CD4-positive, alpha-beta T cell (primary cell): ENCODE data around the gene ZMAT3. TPM values are rescaled to one million over a fixed set of nuclear protein-coding genes. Genes with fewer than 3 reads are reported as not detected.

ENCODE experiments used
- ATAC-seq: fragments of 200-7000 bp; cut with Tn5 transposase; one replicate; pipeline ENCODE4 v1.10.0; 2022; ENCODE audit warnings: mild to moderate bottlenecking; ENCODE audit not compliant: poor library complexity
- CTCF ChIA-PET: fragments of 350-600 bp; sonication (Branson Sonifier 250); formaldehyde crosslinking; loops from one replicate; lab custom pipeline; 2021; ENCODE audit warnings: antibody characterized with exemption, inconsistent platforms; lab: Charles Lee
- POLR2A ChIA-PET: fragments of 350-600 bp; sonication (Branson Sonifier 250); formaldehyde crosslinking; loops from one replicate; lab custom pipeline; 2021; ENCODE audit warnings: antibody characterized with exemption, inconsistent platforms; lab: Charles Lee
- DNase-seq, 14 experiments: peaks; one replicate each; pipeline ENCODE4 v3.0.0-alpha.2; 2013 to 2020; ENCODE audit warnings: mixed read lengths in 2 of 14
- H3K27ac ChIP-seq, 2 donors: one replicate each; pipeline versions ENCODE4 v1.5.1 to v1.7.0; 2013; ENCODE audit warnings: low read length in 2 of 2, low read depth in 1 of 2, mild to moderate bottlenecking in 1 of 2
- H3K27me3 ChIP-seq, 2 experiments: 1 replicate in 1 of 2; 2 replicates in 1 of 2; pipeline versions ENCODE4 v1.6.1 to v1.7.0; 2013; ENCODE audit warnings: low read length in 2 of 2, control low read depth in 1 of 2, mild to moderate bottlenecking in 1 of 2, moderate library complexity in 1 of 2; ENCODE audit not compliant: insufficient read depth in 2 of 2, control insufficient read depth in 1 of 2
- H3K36me3 ChIP-seq: one replicate; pipeline ENCODE4 v1.6.1; 2013; ENCODE audit warnings: low read length, control low read depth; ENCODE audit not compliant: insufficient read depth
- H3K4me1 ChIP-seq: one replicate; pipeline ENCODE4 v1.6.1; 2013; ENCODE audit warnings: low read length, control low read depth; ENCODE audit not compliant: insufficient read depth
- H3K4me3 ChIP-seq: one replicate; pipeline ENCODE4 v1.5.1; 2013; ENCODE audit warnings: mild to moderate bottlenecking, low read length, moderate library complexity
- H3K9me3 ChIP-seq, 2 experiments: 1 replicate in 1 of 2; 2 replicates in 1 of 2; pipeline versions ENCODE4 v1.6.1 to v1.7.0; 2013; ENCODE audit warnings: low read length in 2 of 2, mild to moderate bottlenecking in 2 of 2, control low read depth in 1 of 2, moderate library complexity in 1 of 2; ENCODE audit not compliant: control insufficient read depth in 1 of 2, insufficient read depth in 1 of 2
- H3K27ac Mint-ChIP-seq: one replicate; pipeline ENCODE4 v1.8.0; 2020; ENCODE audit warnings: mixed read lengths
- H3K27me3 Mint-ChIP-seq: one replicate; pipeline ENCODE4 v1.8.0; 2021; ENCODE audit warnings: mixed read lengths
- H3K36me3 Mint-ChIP-seq: one replicate; pipeline ENCODE4 v1.8.0; 2021; ENCODE audit warnings: low read depth, mixed read lengths
- H3K4me1 Mint-ChIP-seq: one replicate; pipeline ENCODE4 v1.8.0; 2021; ENCODE audit warnings: low read depth, mixed read lengths
- H3K4me3 Mint-ChIP-seq: one replicate; pipeline ENCODE4 v1.8.0; 2020; ENCODE audit warnings: mild to moderate bottlenecking, mixed read lengths
- H3K9me3 Mint-ChIP-seq: one replicate; pipeline ENCODE4 v1.8.0; 2020; ENCODE audit warnings: mixed read lengths
- intact Hi-C, 2 experiments: fragments of 100-400 bp; cut with DNase I in 1 of 2; cut with micrococcal nuclease in 1 of 2; formaldehyde crosslinking; loops; one replicate each; pipeline versions ENCODE4 v1.15.1 to v1.9.0; 2023 to 2025; cut with DNase I, micrococcal nuclease
- total RNA-seq, 174 experiments: library from RNA in 2 of 174; stranded (reverse) in 2 of 174; gene quantifications; one replicate each; pipeline ENCODE4 v1.2.3 and lab custom pipeline; 2021 to 2026
- TF ChIP-seq, protein P1 (sequence below): fragments of 200-600 bp; IDR thresholded peaks from one replicate; pipeline ENCODE4 v1.8.0; 2022; ENCODE audit warnings: antibody characterized with exemption, mild to moderate bottlenecking

The ZMAT3 gene
- total RNA-seq, 2 experiments from 2014 or later, result 10.2 to 13.0 TPM

DNA sequence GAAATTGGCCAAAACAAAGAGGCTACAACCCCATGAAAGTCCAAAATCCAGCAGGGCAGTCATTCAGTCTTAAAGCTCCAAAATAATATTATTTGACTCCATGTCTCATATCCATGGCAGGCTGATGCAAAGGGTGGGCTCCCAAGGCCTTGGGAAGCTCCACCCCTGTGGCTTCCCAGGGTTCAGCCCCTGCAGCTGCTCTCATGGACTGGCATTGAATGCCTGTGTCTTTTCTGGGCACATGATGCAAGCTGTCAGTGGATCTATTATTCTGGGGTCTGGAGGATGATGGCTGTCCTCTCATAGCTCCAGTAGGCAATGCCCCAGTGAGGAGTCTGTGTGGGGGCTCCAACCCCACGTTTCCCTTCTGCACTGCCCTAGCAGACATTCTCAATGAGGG, 81.8 kb downstream of the ZMAT3 start:
- peaks cover 9 to 23% of the 10 kb centered on the region in 2 experiments for H3K9me3 ChIP-seq
- H3K36me3 ChIP-seq, result peaks cover 2% of the 10 kb centered on the region
- ATAC-seq (no peak), DNase-seq (no peak)
- intact Hi-C loops, result no loop called here
- no peaks in the 10 kb centered on the region for H3K27me3 ChIP-seq
- Mint-ChIP-seq H3K27ac (no peak overlapping the region), H3K9me3 (peaks cover 19% of the 10 kb centered on the region), H3K36me3 (peaks cover 95% of the 10 kb centered on the region), H3K4me1 (no peaks in the 10 kb centered on the region), H3K27me3 (no peaks in the 10 kb centered on the region), H3K4me3 (no peak overlapping the region)
- TF ChIP-seq, protein P1, sequence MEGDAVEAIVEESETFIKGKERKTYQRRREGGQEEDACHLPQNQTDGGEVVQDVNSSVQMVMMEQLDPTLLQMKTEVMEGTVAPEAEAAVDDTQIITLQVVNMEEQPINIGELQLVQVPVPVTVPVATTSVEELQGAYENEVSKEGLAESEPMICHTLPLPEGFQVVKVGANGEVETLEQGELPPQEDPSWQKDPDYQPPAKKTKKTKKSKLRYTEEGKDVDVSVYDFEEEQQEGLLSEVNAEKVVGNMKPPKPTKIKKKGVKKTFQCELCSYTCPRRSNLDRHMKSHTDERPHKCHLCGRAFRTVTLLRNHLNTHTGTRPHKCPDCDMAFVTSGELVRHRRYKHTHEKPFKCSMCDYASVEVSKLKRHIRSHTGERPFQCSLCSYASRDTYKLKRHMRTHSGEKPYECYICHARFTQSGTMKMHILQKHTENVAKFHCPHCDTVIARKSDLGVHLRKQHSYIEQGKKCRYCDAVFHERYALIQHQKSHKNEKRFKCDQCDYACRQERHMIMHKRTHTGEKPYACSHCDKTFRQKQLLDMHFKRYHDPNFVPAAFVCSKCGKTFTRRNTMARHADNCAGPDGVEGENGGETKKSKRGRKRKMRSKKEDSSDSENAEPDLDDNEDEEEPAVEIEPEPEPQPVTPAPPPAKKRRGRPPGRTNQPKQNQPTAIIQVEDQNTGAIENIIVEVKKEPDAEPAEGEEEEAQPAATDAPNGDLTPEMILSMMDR, result no peak
- no peaks in the 10 kb centered on the region for H3K4me1 ChIP-seq
- ChIA-PET CTCF (no interaction called here), POLR2A (no interaction called here)
- no peak overlapping the region for H3K27ac ChIP-seq
- no peak overlapping the region for H3K4me3 ChIP-seq

DNA sequence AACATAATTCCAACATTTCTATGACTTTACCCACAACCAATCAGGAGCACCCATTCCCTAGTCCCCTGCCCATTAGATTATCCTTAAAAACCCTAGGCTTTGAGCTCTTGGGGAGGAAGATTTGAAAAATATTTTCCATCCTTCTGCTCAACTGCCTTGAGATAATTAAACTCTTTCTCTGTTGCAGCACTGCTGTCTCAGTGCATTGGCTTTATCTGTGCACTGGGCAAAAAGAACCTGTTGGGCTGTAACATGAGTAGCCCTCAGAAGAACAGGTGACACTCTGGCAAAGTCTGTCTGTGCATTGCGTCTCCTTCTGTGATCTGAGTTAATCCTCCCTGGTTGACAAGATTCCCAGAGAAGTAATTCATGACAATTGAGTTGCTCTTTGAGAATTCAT, 83.9 kb downstream of the ZMAT3 start:
- H3K36me3 ChIP-seq, result no peaks in the 10 kb centered on the region
- no peaks in the 10 kb centered on the region for H3K27me3 Mint-ChIP-seq
- H3K9me3 Mint-ChIP-seq, result peaks cover 19% of the 10 kb centered on the region
- no peaks in the 10 kb centered on the region for H3K4me1 Mint-ChIP-seq
- H3K4me3 Mint-ChIP-seq, result no peak overlapping the region
- TF ChIP-seq, protein P1, result no peak
- no peak overlapping the region for H3K27ac Mint-ChIP-seq
- H3K4me3 ChIP-seq, result no peak overlapping the region
- H3K27me3 ChIP-seq, result no peaks in the 10 kb centered on the region
- intact Hi-C loops, result no loop called here
- no peak for ATAC-seq
- POLR2A ChIA-PET, result no interaction called here
- H3K9me3 ChIP-seq, result peaks cover 9 to 23% of the 10 kb centered on the region in 2 experiments
- CTCF ChIA-PET, result no interaction called here
- no peaks in the 10 kb centered on the region for H3K4me1 ChIP-seq
- no peak overlapping the region for H3K27ac ChIP-seq
- no peak for DNase-seq
- peaks cover 80% of the 10 kb centered on the region for H3K36me3 Mint-ChIP-seq

DNA sequence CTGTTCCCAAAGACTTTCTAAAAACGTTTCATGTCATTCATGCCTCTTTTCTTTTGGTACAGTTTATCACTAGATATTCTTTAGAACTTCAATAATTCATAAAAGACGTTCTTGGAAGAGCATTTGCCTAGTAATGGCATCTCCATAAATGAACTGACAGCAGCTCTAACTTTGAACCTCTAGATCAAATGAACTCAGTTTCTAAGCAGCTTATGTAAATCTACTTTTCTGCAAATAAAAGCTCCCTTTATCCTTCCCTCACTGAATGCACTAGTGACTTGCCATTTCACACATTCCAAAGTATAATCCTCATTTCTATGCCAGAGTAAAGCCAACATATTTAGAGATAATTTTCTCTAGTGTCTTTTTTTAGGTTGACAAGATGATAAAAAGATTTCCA, 85.2 kb downstream of the ZMAT3 start:
- ChIA-PET POLR2A (no interaction called here), CTCF (no interaction called here)
- peaks cover 21% of the 10 kb centered on the region for H3K9me3 Mint-ChIP-seq
- DNase-seq (no peak), ATAC-seq (no peak)
- H3K4me1 Mint-ChIP-seq, result no peaks in the 10 kb centered on the region
- H3K27ac Mint-ChIP-seq, result no peak overlapping the region
- no peak overlapping the region for H3K4me3 Mint-ChIP-seq
- Histone ChIP-seq H3K4me3 (no peak overlapping the region), H3K36me3 (no peaks in the 10 kb centered on the region), H3K27me3 (no peaks in the 10 kb centered on the region), H3K9me3 (peaks cover 9 to 23% of the 10 kb centered on the region in 2 experiments), H3K27ac (no peak overlapping the region), H3K4me1 (no peaks in the 10 kb centered on the region)
- H3K36me3 Mint-ChIP-seq, result peaks cover 68% of the 10 kb centered on the region
- H3K27me3 Mint-ChIP-seq, result no peaks in the 10 kb centered on the region
- TF ChIP-seq, protein P1, result no peak
- intact Hi-C loops, result no loop called here
